Heart left ventricle (tissue), 13 donors: ENCODE results near the gene CYBA.

Experiments
- CTCF ChIP-seq, 12 donors: fragments of 200-600 bp; sonication (generic) in 4 of 12; IDR thresholded peaks; one replicate each; pipeline versions ENCODE4 v1.5.0 to v1.8.0; 2018 to 2022; ENCODE audit warnings: antibody characterized with exemption in 12 of 12, mild to moderate bottlenecking in 5 of 12
- POLR2A ChIP-seq, 2 donors: fragments of 450-650 bp; IDR thresholded peaks; one replicate each; pipeline ENCODE4 v1.6.1; 2017; ENCODE audit warnings: antibody characterized with exemption in 2 of 2, mild to moderate bottlenecking in 2 of 2, moderate library complexity in 2 of 2
- donor health status: ischemic (EF 13 %, LVEDD 7.1; RV severe dilation, severe dysfunction).
- donor health status: DM: no; HTN: yes; CAD: no.
- donor health status: DM: no; HTN: no; CAD: no.
- donor health status: ischemic (EF 25% LVEDD 6.9; RV normal size, moderate dysfunction).
- donor health status: ischemic (EF 25% LVEDD 5.7; RV mildly dilated, moderate dysfunction).
- donor health status: ischemic (EF 35%, LVEDD 5.7; RV mildly dilated, moderate dysfunction).
- donor health status: nonischemic (EF 11% LVEDD 7.7; RV severe dilation, severe dysfunction).
- donor health status: DM: yes; HTN: yes; CAD: no.
- donor health status: PGD.
- donor health status: ischemic (EF 29% LVEDD 5.4; RV normal size, mild dysfunction).
- donor health status: nonischemic (EF 23%, LVEDD 6.1; RV moderate dilation, normal function).

- TF ChIP-seq CTCF (IDR thresholded peaks at IDR 0.05), result no peak
- no peak for TF ChIP-seq POLR2A (IDR thresholded peaks at IDR 0.05)
Measured at GRCh38 chr16:88640498-88641247, 10.2 kb downstream of the CYBA start.
